ENCODE results near the gene ABCG1.
A peak's percentile ranks its signal among the peaks of the same experiment; 100 is the strongest.

Gene ABCG1

GRCh38 chr21:42254083-42254482 lies 35.1 kb downstream of the ABCG1 start:
- DNase-seq: no peak

- no peak for DNase-seq
Observed at GRCh38 chr21:42254651-42255601, 36.0 kb downstream of the ABCG1 start.

- no peak for DNase-seq
Observed at GRCh38 chr21:42255825-42256224, 36.9 kb downstream of the ABCG1 start.

GRCh38 chr21:42256316-42256715 lies 37.4 kb downstream of the ABCG1 start:
- no peak for DNase-seq

- DNase-seq: no peak
Observed at GRCh38 chr21:42257091-42257765, 38.3 kb downstream of the ABCG1 start.

GRCh38 chr21:42258150-42258884 lies 39.4 kb downstream of the ABCG1 start:
- peak; percentile 93 for DNase-seq

- no peak for DNase-seq
Observed at GRCh38 chr21:42258885-42259407, 40.0 kb downstream of the ABCG1 start.

GRCh38 chr21:42260121-42260520 lies 41.2 kb downstream of the ABCG1 start:
- no peak for DNase-seq

- DNase-seq: no peak
Observed at GRCh38 chr21:42261829-42262200, 42.9 kb downstream of the ABCG1 start.

- no peak for DNase-seq
Observed at GRCh38 chr21:42262831-42263231, 43.9 kb downstream of the ABCG1 start.

- DNase-seq: no peak
Observed at GRCh38 chr21:42263591-42264131, 44.7 kb downstream of the ABCG1 start.

- no peak for DNase-seq
Observed at GRCh38 chr21:42264245-42265195, 45.6 kb downstream of the ABCG1 start.

- DNase-seq: no peak
Observed at GRCh38 chr21:42265231-42265812, 46.4 kb downstream of the ABCG1 start.

GRCh38 chr21:42266971-42267556 lies 48.1 kb downstream of the ABCG1 start:
- DNase-seq: no peak

GRCh38 chr21:42269386-42269785 lies 50.4 kb downstream of the ABCG1 start:
- DNase-seq: no peak

- no peak for DNase-seq
Observed at GRCh38 chr21:42271065-42271464, 52.1 kb downstream of the ABCG1 start.

- no peak for DNase-seq
Observed at GRCh38 chr21:42272109-42272962, 53.4 kb downstream of the ABCG1 start.

GRCh38 chr21:42272984-42273600 lies 54.2 kb downstream of the ABCG1 start:
- DNase-seq: no peak

GRCh38 chr21:42276076-42276475 lies 57.1 kb downstream of the ABCG1 start:
- DNase-seq: no peak

Data from activated effector memory CD4-positive, alpha-beta T cell treated with anti-CD3 and anti-CD28 coated beads, Interleukin-2, amount 50 U/mL, for 16 hours (primary cell).